ENCODE data around the gene SH3PXD2A.

DNA sequence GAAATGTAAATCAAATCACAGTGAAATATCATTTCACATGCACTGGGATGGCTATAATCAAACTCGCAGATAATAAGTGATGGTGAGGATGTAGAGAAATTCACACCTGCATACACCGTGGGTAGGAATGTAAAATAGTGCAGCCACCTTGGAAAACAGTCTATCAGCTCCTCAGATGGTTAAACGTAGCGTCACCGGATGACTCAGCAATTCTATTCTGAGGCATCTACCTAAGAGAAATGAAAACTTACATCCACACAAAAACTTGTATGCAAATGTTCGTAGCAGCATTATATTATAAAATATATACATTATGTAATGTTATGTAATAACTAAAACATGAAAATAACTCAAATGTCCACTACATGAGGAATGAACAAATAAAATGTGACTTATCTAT, 38.9 kb downstream of the SH3PXD2A start:
- TF ChIP-seq CTCF (IDR thresholded peaks at IDR 0.05) (no peak), POLR2A (IDR thresholded peaks at IDR 0.05) (no peak)

Data from Peyer's patch (tissue), 4 donors.